PC-9 (cell line): Measurements from ENCODE around the gene FOS. TPM values are rescaled to one million over a fixed set of nuclear protein-coding genes. Genes with fewer than 3 reads are reported as not detected.

Source experiments
- BruUV-seq: library from RNA; stranded (reverse); fragments of 400-500 nt; replicated peaks from 2 replicates; lab custom pipeline; 2021; lab: Mats Ljungman, UMichigan
- CTCF ChIA-PET: fragments of 300-600 bp; sonication (Branson Sonifier 250); formaldehyde crosslinking; loops from one replicate; lab custom pipeline; 2022; ENCODE audit warnings: antibody characterized with exemption; lab: Charles Lee
- POLR2A ChIA-PET: fragments of 300-600 bp; sonication (Branson Sonifier 250); formaldehyde crosslinking; loops from one replicate; lab custom pipeline; 2022; ENCODE audit warnings: antibody characterized with exemption; ENCODE audit not compliant: unreplicated experiment; lab: Charles Lee
- DNase-seq, 2 experiments: peaks; one replicate each; pipeline versions ENCODE4 v3.0.0 to v3.0.0-alpha.2; 2015 to 2022; ENCODE audit warnings: mixed read lengths in 1 of 2
- H2AFZ ChIP-seq: fragments of 200-600 bp; sonication (generic); 2 replicates; pipeline ENCODE4 v1.8.1; 2017; ENCODE audit warnings: antibody characterized with exemption
- H3F3A ChIP-seq: fragments of 200-600 bp; sonication (generic); 2 replicates; pipeline ENCODE4 v1.8.1; 2017; ENCODE audit warnings: antibody characterized with exemption, mild to moderate bottlenecking, low read depth; ENCODE audit not compliant: insufficient read depth
- H3K27ac ChIP-seq: fragments of 200-600 bp; sonication (generic); 2 replicates; pipeline ENCODE4 v1.6.1; 2016; ENCODE audit warnings: mixed run types
- H3K27me3 ChIP-seq: fragments of 200-600 bp; sonication (generic); 2 replicates; pipeline ENCODE4 v1.6.1; 2016; ENCODE audit warnings: low read depth, mixed run types; ENCODE audit not compliant: insufficient read depth
- H3K36me3 ChIP-seq: fragments of 200-600 bp; sonication (generic); 2 replicates; pipeline ENCODE4 v1.6.1; 2016; ENCODE audit warnings: low read depth, mixed run types
- H3K4me1 ChIP-seq: fragments of 200-600 bp; sonication (generic); replicated peaks from 2 replicates; pipeline ENCODE4 v1.6.1; 2016; ENCODE audit warnings: mixed run types; ENCODE audit not compliant: insufficient read depth
- H3K4me2 ChIP-seq: fragments of 200-600 bp; sonication (generic); 2 replicates; pipeline ENCODE4 v1.6.1; 2017; ENCODE audit warnings: mixed run types
- H3K4me3 ChIP-seq: fragments of 200-600 bp; sonication (generic); 2 replicates; pipeline ENCODE4 v1.6.1; 2016; ENCODE audit warnings: mixed run types
- H3K79me2 ChIP-seq: fragments of 200-600 bp; sonication (generic); 2 replicates; pipeline ENCODE4 v1.6.1; 2017; ENCODE audit warnings: low read depth, mixed run types
- H3K9me2 ChIP-seq: fragments of 200-600 bp; sonication (generic); 2 replicates; pipeline ENCODE4 v1.8.1; 2017; ENCODE audit warnings: mild to moderate bottlenecking; ENCODE audit not compliant: insufficient read depth
- H3K9me3 ChIP-seq: fragments of 200-600 bp; sonication (generic); 2 replicates; pipeline ENCODE4 v1.8.1; 2016; ENCODE audit warnings: low read depth; ENCODE audit not compliant: insufficient read depth
- H4K20me1 ChIP-seq: fragments of 200-600 bp; sonication (generic); 2 replicates; pipeline ENCODE4 v1.8.1; 2017; ENCODE audit not compliant: insufficient read depth
- CTCF ChIP-seq: fragments of 200-600 bp; sonication (generic); conservative IDR thresholded peaks from 2 replicates; pipeline ENCODE4 v1.6.1; 2017; ENCODE audit warnings: mixed run types, antibody characterized with exemption, mild to moderate bottlenecking, moderate library complexity
- EZH2 ChIP-seq: fragments of 200-600 bp; sonication (generic); IDR thresholded peaks from 2 replicates; pipeline ENCODE4 v1.8.0; 2017; ENCODE audit warnings: antibody characterized with exemption, low read depth
- intact Hi-C: fragments of 100-400 bp; cut with micrococcal nuclease; formaldehyde crosslinking; loops from one replicate; pipeline ENCODE4 v1.10.0; 2022; ENCODE audit not compliant: unreplicated experiment
- total RNA-seq: library from RNA; stranded (reverse); gene quantifications from 2 replicates; pipeline ENCODE4 v1.2.3, GENCODE V29; 2021

FOS gene
- total RNA-seq, 1 experiment from 2014 or later = 84.6 TPM

- Histone ChIP-seq H3K4me3 (no peak overlapping the region), H3K4me1 (peaks cover 32% of the 10 kb centered on the region), H3K9me3 (no peaks in the 10 kb centered on the region), H3K9me2 (no peaks in the 10 kb centered on the region), H3F3A (peaks cover 23% of the 10 kb centered on the region; the same call in 1 of the 2 replicates), H3K36me3 (no peaks in the 10 kb centered on the region), H3K4me2 (no peak overlapping the region), H2AFZ (no peak overlapping the region), H3K79me2 (no peaks in the 10 kb centered on the region), H4K20me1 (no peaks in the 10 kb centered on the region), H3K27me3 (no peaks in the 10 kb centered on the region), H3K27ac (no peak overlapping the region)
- BruUV-seq = no TSS peak
- CTCF ChIA-PET = interaction anchor here (0.6 to 1.3 kb wide), 5 partner anchors 21 to 693 kb away, joined by 3 read pairs; no protein-coding TSS in a partner anchor
- intact Hi-C loops = no loop called here
- DNase-seq = no peak
- no peak for TF ChIP-seq CTCF
- no peak for TF ChIP-seq EZH2
- POLR2A ChIA-PET = interaction anchor here (0.6 to 0.7 kb wide), 3 partner anchors 41 to 103 kb away, joined by 3 to 8 read pairs (median 4); no protein-coding TSS in a partner anchor
Observed at GRCh38 chr14:75313294-75313693, 34.7 kb downstream of the FOS start.

GRCh38 chr14:75315144-75315543 is 36.5 kb downstream of the FOS start:
- DNase-seq = peak; percentile 53 to 70
- ChIA-PET CTCF (interaction anchor here (0.7 to 1.3 kb wide), 4 partner anchors 87 to 270 kb away, joined by 3 to 11 read pairs (median 6); no protein-coding TSS in a partner anchor), POLR2A (interaction anchor here (0.5 to 0.7 kb wide), 3 partner anchors 183 to 507 kb away, joined by 5 to 8 read pairs (median 5); partner anchors contain the start of genes ERG28 and TTLL5)
- no peaks in the 10 kb centered on the region for H3K9me2 ChIP-seq
- H2AFZ ChIP-seq = no peak overlapping the region; the same call in 1 of the 2 replicates
- H3K27ac ChIP-seq = peak overlapping the region; percentile 3; the same call in 1 of the 2 replicates
- H3K9me3 ChIP-seq = no peaks in the 10 kb centered on the region
- intact Hi-C loops = loop anchor here (1.0 to 5.0 kb wide), 4 partner anchors 52 to 112 kb away; no protein-coding TSS in a partner anchor
- H3K36me3 ChIP-seq = no peaks in the 10 kb centered on the region
- peak overlapping the region; percentile 56 for H3K4me2 ChIP-seq
- no peaks in the 10 kb centered on the region for H3K79me2 ChIP-seq
- H3F3A ChIP-seq = peaks cover 23% of the 10 kb centered on the region; the same call in 1 of the 2 replicates
- no TSS peak for BruUV-seq
- no peaks in the 10 kb centered on the region for H4K20me1 ChIP-seq
- H3K27me3 ChIP-seq = no peaks in the 10 kb centered on the region
- peaks cover 31% of the 10 kb centered on the region for H3K4me1 ChIP-seq
- no peak for TF ChIP-seq EZH2
- TF ChIP-seq CTCF = no peak
- H3K4me3 ChIP-seq = no peak overlapping the region; the same call in 1 of the 2 replicates

GRCh38 chr14:75317148-75317547 is 38.5 kb downstream of the FOS start:
- no peaks in the 10 kb centered on the region for H3K27me3 ChIP-seq
- H3K27ac ChIP-seq = no peak overlapping the region
- no peaks in the 10 kb centered on the region for H3K79me2 ChIP-seq
- no peak overlapping the region for H3K4me3 ChIP-seq
- peaks cover 19% of the 10 kb centered on the region; the same call in 1 of the 2 replicates for H3F3A ChIP-seq
- peaks cover 24% of the 10 kb centered on the region for H3K4me1 ChIP-seq
- H3K36me3 ChIP-seq = no peaks in the 10 kb centered on the region
- H4K20me1 ChIP-seq = no peaks in the 10 kb centered on the region
- no TSS peak for BruUV-seq
- POLR2A ChIA-PET = no interaction called here
- no peaks in the 10 kb centered on the region for H3K9me3 ChIP-seq
- CTCF ChIA-PET = no interaction called here
- intact Hi-C loops = loop anchor here (5.0 kb wide), 2 partner anchors 50 to 65 kb away; no protein-coding TSS in a partner anchor
- no peak overlapping the region for H3K4me2 ChIP-seq
- no peaks in the 10 kb centered on the region for H3K9me2 ChIP-seq
- TF ChIP-seq EZH2 = no peak
- TF ChIP-seq CTCF = no peak
- no peak for DNase-seq
- no peak overlapping the region for H2AFZ ChIP-seq
